ENCODE results near the gene TIMP4. TPM values are rescaled to one million over a fixed set of nuclear protein-coding genes. Genes with fewer than 3 reads are reported as not detected.

TIMP4 gene
- total RNA-seq, 1 donor from 2014 or later, result 0.69 TPM

- no peak overlapping the region for H3K27ac Mint-ChIP-seq (ENCODE audit: unreplicated experiment)
- peaks cover 5% of the 10 kb centered on the region for H3K9me3 Mint-ChIP-seq (ENCODE audit: unreplicated experiment)
- no peak for TF ChIP-seq CTCF (IDR thresholded peaks at IDR 0.05; ENCODE audit: unreplicated experiment)
- no peak for DNase-seq (ENCODE audit: low spot score)
- H3K4me3 Mint-ChIP-seq (ENCODE audit: unreplicated experiment), result no peak overlapping the region
- peaks cover 11% of the 10 kb centered on the region for H3K27me3 Mint-ChIP-seq (ENCODE audit: unreplicated experiment)
- H3K36me3 Mint-ChIP-seq (ENCODE audit: low read depth, unreplicated experiment), result peaks cover 24% of the 10 kb centered on the region
- H3K4me1 Mint-ChIP-seq (ENCODE audit: unreplicated experiment), result no peaks in the 10 kb centered on the region
Measured at GRCh38 chr3:12170207-12170606, 11.5 kb upstream of the TIMP4 start.

GRCh38 chr3:12165909-12166308, 7.2 kb upstream of the TIMP4 start:
- TF ChIP-seq CTCF (IDR thresholded peaks at IDR 0.05; ENCODE audit: unreplicated experiment), result no peak
- H3K4me1 Mint-ChIP-seq (ENCODE audit: unreplicated experiment), result no peaks in the 10 kb centered on the region
- no peak for DNase-seq (ENCODE audit: low spot score)
- H3K36me3 Mint-ChIP-seq (ENCODE audit: low read depth, unreplicated experiment), result peaks cover 10% of the 10 kb centered on the region
- H3K9me3 Mint-ChIP-seq (ENCODE audit: unreplicated experiment), result no peaks in the 10 kb centered on the region
- H3K4me3 Mint-ChIP-seq (ENCODE audit: unreplicated experiment), result no peak overlapping the region
- H3K27ac Mint-ChIP-seq (ENCODE audit: unreplicated experiment), result no peak overlapping the region
- peaks cover 3% of the 10 kb centered on the region for H3K27me3 Mint-ChIP-seq (ENCODE audit: unreplicated experiment)

- Mint-ChIP-seq H3K4me3 (ENCODE audit: unreplicated experiment) (peak overlapping the region; percentile 8), H3K36me3 (ENCODE audit: low read depth, unreplicated experiment) (no peaks in the 10 kb centered on the region), H3K9me3 (ENCODE audit: unreplicated experiment) (no peaks in the 10 kb centered on the region), H3K4me1 (ENCODE audit: unreplicated experiment) (peaks cover 10% of the 10 kb centered on the region), H3K27me3 (ENCODE audit: unreplicated experiment) (no peaks in the 10 kb centered on the region), H3K27ac (ENCODE audit: unreplicated experiment) (no peak overlapping the region)
- no peak for TF ChIP-seq CTCF (IDR thresholded peaks at IDR 0.05; ENCODE audit: unreplicated experiment)
- DNase-seq (ENCODE audit: low spot score), result no peak
Measured at GRCh38 chr3:12159227-12159601, 502 bp upstream of the TIMP4 start.

- Mint-ChIP-seq H3K4me3 (ENCODE audit: unreplicated experiment) (no peak overlapping the region), H3K27ac (ENCODE audit: unreplicated experiment) (no peak overlapping the region), H3K27me3 (ENCODE audit: unreplicated experiment) (peaks cover 1% of the 10 kb centered on the region), H3K9me3 (ENCODE audit: unreplicated experiment) (no peaks in the 10 kb centered on the region), H3K36me3 (ENCODE audit: low read depth, unreplicated experiment) (no peaks in the 10 kb centered on the region), H3K4me1 (ENCODE audit: unreplicated experiment) (peaks cover 10% of the 10 kb centered on the region)
- DNase-seq (ENCODE audit: low spot score), result no peak
- no peak for TF ChIP-seq CTCF (IDR thresholded peaks at IDR 0.05; ENCODE audit: unreplicated experiment)
Measured at GRCh38 chr3:12157026-12157425, 1.7 kb downstream of the TIMP4 start.

GRCh38 chr3:12155828-12156227, 2.9 kb downstream of the TIMP4 start:
- no peak for TF ChIP-seq CTCF (IDR thresholded peaks at IDR 0.05; ENCODE audit: unreplicated experiment)
- Mint-ChIP-seq H3K4me3 (ENCODE audit: unreplicated experiment) (no peak overlapping the region), H3K4me1 (ENCODE audit: unreplicated experiment) (peaks cover 10% of the 10 kb centered on the region), H3K27me3 (ENCODE audit: unreplicated experiment) (peaks cover 1% of the 10 kb centered on the region), H3K9me3 (ENCODE audit: unreplicated experiment) (no peaks in the 10 kb centered on the region), H3K27ac (ENCODE audit: unreplicated experiment) (no peak overlapping the region), H3K36me3 (ENCODE audit: low read depth, unreplicated experiment) (no peaks in the 10 kb centered on the region)
- DNase-seq (ENCODE audit: low spot score), result no peak

All from endothelial cell (in vitro differentiated cells).